ENCODE measurements around the gene COG5. TPM values are rescaled to one million over a fixed set of nuclear protein-coding genes. Genes with fewer than 3 reads are reported as not detected.

The COG5 gene
- total and polyA plus RNA-seq, 12 donors = 4.4 to 43.8 (median 32.8) TPM

DNA sequence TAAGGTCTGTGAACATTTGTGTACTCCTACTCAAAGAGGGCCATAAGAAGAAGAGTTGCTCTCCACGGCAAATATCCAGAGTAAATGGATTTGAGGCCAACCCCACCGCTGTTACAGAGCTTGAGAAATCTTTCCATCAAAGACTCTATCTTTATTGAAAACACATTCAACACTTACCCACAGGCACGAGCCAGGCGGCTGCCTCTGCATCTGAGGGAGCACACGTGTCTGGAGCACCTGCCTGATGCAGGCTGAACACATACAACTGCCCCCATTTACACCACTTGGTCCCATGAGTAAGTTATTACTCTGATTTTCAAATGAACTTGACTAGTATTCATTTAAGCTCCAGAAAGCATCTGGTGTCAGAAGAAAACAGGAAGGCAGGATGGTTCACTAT lies 356.3 kb downstream of the COG5 start:
- intact Hi-C loops (cut with DNase I) = loop anchor here in 1 of 2 donors (10.0 kb wide), 1 partner anchor 517 kb away; no protein-coding TSS in a partner anchor
- H3K36me3 ChIP-seq (replicated peaks in 1 of 2) = peaks cover 0 to 34% of the 10 kb centered on the region in 2 donors
- 91 to 97% (median 94%) methylated on average over 5 of the region's 5 CpGs for WGBS, 4 donors
- no peak overlapping the region for H3K4me3 ChIP-seq
- no peak for DNase-seq
- H3K27me3 ChIP-seq = no peaks in the 10 kb centered on the region
- H3K27ac ChIP-seq = peak overlapping the region in 2 of 5 donors; percentile 42 to 66
- H3K4me1 ChIP-seq (replicated peaks in 1 of 2) = peaks cover 0 to 8% of the 10 kb centered on the region in 2 donors
- no peak for TF ChIP-seq POLR2A (IDR thresholded peaks at IDR 0.05)
- TF ChIP-seq, protein P1, sequence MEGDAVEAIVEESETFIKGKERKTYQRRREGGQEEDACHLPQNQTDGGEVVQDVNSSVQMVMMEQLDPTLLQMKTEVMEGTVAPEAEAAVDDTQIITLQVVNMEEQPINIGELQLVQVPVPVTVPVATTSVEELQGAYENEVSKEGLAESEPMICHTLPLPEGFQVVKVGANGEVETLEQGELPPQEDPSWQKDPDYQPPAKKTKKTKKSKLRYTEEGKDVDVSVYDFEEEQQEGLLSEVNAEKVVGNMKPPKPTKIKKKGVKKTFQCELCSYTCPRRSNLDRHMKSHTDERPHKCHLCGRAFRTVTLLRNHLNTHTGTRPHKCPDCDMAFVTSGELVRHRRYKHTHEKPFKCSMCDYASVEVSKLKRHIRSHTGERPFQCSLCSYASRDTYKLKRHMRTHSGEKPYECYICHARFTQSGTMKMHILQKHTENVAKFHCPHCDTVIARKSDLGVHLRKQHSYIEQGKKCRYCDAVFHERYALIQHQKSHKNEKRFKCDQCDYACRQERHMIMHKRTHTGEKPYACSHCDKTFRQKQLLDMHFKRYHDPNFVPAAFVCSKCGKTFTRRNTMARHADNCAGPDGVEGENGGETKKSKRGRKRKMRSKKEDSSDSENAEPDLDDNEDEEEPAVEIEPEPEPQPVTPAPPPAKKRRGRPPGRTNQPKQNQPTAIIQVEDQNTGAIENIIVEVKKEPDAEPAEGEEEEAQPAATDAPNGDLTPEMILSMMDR (IDR thresholded peaks at IDR 0.05) = no peak
- H3K9me3 ChIP-seq (replicated peaks in 1 of 3) = no peaks in the 10 kb centered on the region

DNA sequence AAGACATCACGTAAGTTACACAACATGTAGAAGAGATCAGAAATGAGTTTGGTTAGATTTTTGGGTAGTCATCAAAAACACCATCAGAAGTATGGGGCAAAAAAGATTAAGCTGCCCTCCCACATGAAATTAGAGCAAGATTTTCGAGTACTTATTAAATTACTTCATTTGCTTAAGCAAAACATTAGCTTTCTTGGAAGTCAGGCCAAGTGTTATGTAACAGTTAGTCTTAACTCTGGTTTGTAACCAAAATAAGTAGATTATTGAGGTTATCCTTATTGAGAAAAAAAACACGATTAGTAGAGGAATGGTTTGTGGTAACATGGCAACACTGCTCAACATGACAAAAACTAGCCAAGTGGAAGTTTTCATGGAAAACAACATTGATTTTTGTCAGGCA lies 357.0 kb downstream of the COG5 start:
- intact Hi-C loops (cut with DNase I) = loop anchor here in 1 of 2 donors (10.0 kb wide), 1 partner anchor 518 kb away; no protein-coding TSS in a partner anchor
- Histone ChIP-seq H3K27ac (peak overlapping the region in 1 of 5 donors; percentile 42), H3K4me1 (replicated peaks in 1 of 2) (peaks cover 0 to 8% of the 10 kb centered on the region in 2 donors), H3K4me3 (no peak overlapping the region), H3K9me3 (replicated peaks in 1 of 3) (no peaks in the 10 kb centered on the region), H3K27me3 (no peaks in the 10 kb centered on the region), H3K36me3 (replicated peaks in 1 of 2) (peaks cover 0 to 41% of the 10 kb centered on the region in 2 donors)
- WGBS, 4 donors = 57 to 71% (median 64%) methylated on average over 3 of the region's 3 CpGs
- no peak for DNase-seq
- no peak for TF ChIP-seq POLR2A (IDR thresholded peaks at IDR 0.05)
- TF ChIP-seq, protein P1 (IDR thresholded peaks at IDR 0.05) = no peak

DNA sequence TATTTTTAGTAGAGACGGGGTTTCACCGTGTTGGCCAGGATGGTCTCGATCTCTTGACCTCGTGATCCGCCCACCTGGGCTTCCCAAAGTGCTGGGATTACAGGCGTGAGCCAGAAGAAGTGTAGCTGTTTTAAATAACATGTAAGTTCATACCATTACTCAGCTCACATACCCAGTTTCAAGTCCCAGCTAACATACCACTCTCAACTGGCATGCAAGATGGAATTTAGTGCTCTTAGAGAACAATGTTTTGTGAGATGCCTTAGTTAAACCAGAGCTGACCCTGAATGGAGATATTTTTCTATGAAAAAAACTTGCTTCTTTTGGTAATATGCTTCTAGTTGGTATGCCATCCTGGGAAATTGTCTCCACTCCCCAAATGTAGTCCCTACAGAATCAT lies 357.6 kb downstream of the COG5 start:
- H3K27ac ChIP-seq = no peak overlapping the region
- H3K4me1 ChIP-seq (replicated peaks in 1 of 2) = peaks cover 0 to 8% of the 10 kb centered on the region in 2 donors
- 95 to 97% (median 96%) methylated on average over 6 of the region's 6 CpGs for WGBS, 4 donors
- TF ChIP-seq POLR2A (IDR thresholded peaks at IDR 0.05) = no peak
- TF ChIP-seq, protein P1 (IDR thresholded peaks at IDR 0.05) = no peak
- no peaks in the 10 kb centered on the region for H3K9me3 ChIP-seq (replicated peaks in 1 of 3)
- peaks cover 0 to 47% of the 10 kb centered on the region in 2 donors for H3K36me3 ChIP-seq (replicated peaks in 1 of 2)
- DNase-seq = no peak
- no peak overlapping the region for H3K4me3 ChIP-seq
- intact Hi-C loops (cut with DNase I) = loop anchor here in 1 of 2 donors (10.0 kb wide), 1 partner anchor 519 kb away; no protein-coding TSS in a partner anchor
- H3K27me3 ChIP-seq = no peaks in the 10 kb centered on the region

DNA sequence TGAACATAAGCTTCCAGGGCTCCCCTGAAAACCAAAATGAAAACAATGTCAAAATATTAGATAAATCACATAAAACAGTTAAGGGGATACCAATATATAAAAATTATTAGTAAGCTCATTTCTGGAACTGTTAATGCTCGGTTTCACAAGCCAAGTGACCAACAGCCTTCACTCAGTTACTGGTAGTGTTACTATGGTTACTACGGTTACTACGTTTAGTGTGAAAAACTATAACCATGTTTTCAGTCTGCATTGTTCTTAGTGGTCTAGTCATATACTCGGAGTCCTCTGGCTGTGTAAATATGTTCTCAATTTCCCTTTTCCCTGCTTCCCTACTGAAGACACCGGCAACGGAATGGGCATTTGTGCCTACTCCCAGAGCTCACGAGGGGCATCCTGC lies 360.1 kb downstream of the COG5 start:
- 94 to 97% (median 95%) methylated on average over 7 of the region's 7 CpGs for WGBS, 4 donors
- peaks cover 4 to 17% of the 10 kb centered on the region in 2 donors for H3K4me1 ChIP-seq (replicated peaks in 1 of 2)
- intact Hi-C loops (cut with DNase I) = loop anchor here in 1 of 2 donors (10.0 kb wide), 1 partner anchor 521 kb away; no protein-coding TSS in a partner anchor
- DNase-seq = no peak
- H3K36me3 ChIP-seq (replicated peaks in 1 of 2) = peaks cover 0 to 70% of the 10 kb centered on the region in 2 donors
- H3K27ac ChIP-seq = no peak overlapping the region
- no peaks in the 10 kb centered on the region for H3K9me3 ChIP-seq (replicated peaks in 1 of 3)
- TF ChIP-seq POLR2A (IDR thresholded peaks at IDR 0.05) = no peak
- TF ChIP-seq, protein P1 (IDR thresholded peaks at IDR 0.05) = no peak
- H3K4me3 ChIP-seq = no peak overlapping the region
- H3K27me3 ChIP-seq = no peaks in the 10 kb centered on the region

Data from adrenal gland (tissue), 12 donors.